Right lobe of liver (tissue), 4 donors: ENCODE data around the gene CPA1.

ENCODE experiments used
- POLR2A ChIP-seq: fragments of 450-650 bp; IDR thresholded peaks from one replicate; pipeline ENCODE4 v1.6.1; 2017; ENCODE audit warnings: antibody characterized with exemption, mild to moderate bottlenecking
- TF ChIP-seq, protein P1 (sequence below), 4 donors: fragments of 200-600 bp in 3 of 4; fragments of 450-650 bp in 1 of 4; IDR thresholded peaks; one replicate each; pipeline versions ENCODE4 v1.5.1 to v1.8.0; 2016 to 2022; ENCODE audit warnings: antibody characterized with exemption in 4 of 4, mild to moderate bottlenecking in 2 of 4
- donor health status: DM: no; HTN: no; CAD: no.
- donor health status: DM: no; HTN: no; CAD: no.
- donor health status: DM: no; HTN: yes; CAD: no.

DNA sequence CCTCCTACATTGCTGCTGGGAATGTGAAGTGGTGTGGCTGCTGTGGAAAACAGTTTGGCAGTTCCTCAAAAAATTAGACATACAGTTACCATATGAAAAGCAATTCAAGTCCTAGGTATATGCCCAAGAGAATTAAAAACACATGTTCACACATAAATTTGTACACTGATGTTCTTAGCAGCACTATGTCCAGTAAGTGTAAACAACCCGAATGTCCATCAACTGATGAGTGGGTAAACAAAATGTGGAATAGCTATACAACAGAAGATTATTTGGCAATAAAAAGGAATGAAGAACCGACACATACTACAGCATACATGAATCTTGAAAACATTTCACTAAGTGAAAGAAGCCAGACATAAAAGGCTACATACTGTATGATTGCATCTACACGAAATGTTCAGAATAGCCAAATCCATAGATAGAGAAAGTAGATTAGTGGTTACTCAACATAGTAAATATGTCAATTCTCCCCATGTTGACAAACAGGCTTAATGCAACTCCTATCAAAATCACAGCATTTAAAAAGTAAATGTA, 43.3 kb downstream of the CPA1 start:
- TF ChIP-seq, protein P1, sequence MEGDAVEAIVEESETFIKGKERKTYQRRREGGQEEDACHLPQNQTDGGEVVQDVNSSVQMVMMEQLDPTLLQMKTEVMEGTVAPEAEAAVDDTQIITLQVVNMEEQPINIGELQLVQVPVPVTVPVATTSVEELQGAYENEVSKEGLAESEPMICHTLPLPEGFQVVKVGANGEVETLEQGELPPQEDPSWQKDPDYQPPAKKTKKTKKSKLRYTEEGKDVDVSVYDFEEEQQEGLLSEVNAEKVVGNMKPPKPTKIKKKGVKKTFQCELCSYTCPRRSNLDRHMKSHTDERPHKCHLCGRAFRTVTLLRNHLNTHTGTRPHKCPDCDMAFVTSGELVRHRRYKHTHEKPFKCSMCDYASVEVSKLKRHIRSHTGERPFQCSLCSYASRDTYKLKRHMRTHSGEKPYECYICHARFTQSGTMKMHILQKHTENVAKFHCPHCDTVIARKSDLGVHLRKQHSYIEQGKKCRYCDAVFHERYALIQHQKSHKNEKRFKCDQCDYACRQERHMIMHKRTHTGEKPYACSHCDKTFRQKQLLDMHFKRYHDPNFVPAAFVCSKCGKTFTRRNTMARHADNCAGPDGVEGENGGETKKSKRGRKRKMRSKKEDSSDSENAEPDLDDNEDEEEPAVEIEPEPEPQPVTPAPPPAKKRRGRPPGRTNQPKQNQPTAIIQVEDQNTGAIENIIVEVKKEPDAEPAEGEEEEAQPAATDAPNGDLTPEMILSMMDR (IDR thresholded peaks at IDR 0.05) = no peak
- no peak for TF ChIP-seq POLR2A
